Activated CD4-positive, alpha-beta T cell treated with anti-CD3 and anti-CD28 coated beads for 48 hours (primary cell): ENCODE data around the gene TMC7.
"Not testable (repeated sequence)": the region's sequence is repeated elsewhere in the genome, so short reads cannot be mapped to it uniquely, and the experiment has no call there.

ENCODE experiments used
- DNase-seq: peaks from one replicate; pipeline ENCODE4 v3.0.0-alpha.2; 2020

TMC7 gene

DNA sequence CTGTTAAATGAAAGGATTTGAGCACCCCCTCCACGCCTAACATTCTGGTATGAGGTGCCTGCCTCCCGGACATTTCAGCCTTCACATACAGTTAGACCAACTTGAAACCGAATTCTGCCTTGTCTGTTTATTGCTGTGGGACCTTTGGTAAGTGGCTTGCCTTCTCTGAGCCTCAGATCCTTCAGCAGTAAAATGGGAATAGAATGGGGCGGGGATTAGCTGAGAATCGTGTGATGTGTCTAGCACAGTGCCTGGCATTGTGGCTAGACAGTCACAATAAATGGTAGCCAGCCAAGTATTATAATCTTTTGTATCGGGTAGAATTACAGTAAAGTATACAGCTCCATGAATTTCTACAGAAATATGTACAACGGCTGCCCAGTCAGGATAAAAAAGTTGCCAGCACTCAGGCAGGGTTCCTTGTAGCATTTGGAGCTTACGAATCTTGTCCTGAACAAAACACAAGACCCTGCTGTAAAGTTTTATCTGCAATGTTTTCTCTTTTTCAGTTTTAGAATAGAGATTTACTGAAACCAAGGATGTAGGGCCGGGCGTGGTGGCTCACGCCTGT is 786 bp downstream of the TMC7 start:
- DNase-seq, result no peak

DNA sequence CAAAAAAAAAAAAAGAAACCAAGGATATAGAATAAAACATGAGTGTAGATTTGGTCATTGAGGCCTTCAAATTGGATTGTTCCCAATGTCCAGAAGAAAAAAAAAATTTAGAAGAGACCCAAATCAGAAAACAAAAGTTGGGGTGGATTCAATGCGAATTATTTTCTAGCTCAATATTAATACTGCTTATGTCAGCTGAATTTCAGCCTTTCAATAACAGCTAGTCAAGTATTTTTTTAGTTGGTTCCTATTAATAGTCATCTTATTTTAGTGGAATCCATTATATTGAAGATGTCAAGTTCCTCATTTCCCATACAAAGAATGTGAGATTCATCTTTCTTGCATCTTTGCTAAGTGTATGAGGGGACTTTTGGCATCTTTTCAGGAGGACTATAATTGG is 1.5 kb downstream of the TMC7 start:
- not testable (repeated sequence) for DNase-seq

DNA sequence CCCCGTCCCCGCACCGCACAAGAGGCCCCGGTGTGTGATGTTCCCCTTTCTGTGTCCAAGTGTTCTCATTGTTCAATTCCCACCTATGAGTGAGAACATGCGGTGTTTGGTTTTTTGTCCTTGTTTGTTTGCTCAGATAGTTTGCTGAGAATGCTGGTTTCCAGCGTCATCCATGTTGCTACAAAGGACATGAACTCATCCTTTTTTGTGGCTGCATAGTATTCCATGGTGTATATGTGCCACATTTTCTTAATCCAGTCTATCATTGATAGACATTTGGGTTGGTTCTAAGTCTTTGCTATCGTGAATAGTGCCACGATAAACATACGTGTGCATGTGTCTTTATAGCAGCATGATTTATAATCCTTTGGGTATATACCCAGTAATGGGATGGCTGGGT is 8.0 kb downstream of the TMC7 start:
- not testable (repeated sequence) for DNase-seq

DNA sequence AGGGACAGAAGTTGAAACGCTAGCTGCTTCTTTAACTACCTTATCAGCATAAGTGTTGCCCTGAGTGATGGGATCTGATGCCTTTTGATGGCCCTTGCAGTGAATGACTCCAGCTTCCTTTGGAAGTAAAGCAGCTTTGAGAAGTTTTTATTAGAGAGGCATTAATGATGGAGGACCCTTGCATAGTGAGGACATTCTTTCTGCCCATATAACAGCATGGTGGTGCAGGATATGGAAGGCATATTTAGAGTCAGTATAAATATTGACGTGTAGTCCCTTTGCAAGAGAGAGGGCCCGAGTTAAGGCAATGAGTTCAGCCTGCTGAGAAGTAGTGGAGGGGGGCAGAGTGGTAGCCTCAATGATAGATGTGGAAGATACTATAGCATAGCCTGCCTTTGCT is 9.8 kb downstream of the TMC7 start:
- DNase-seq, result not testable (repeated sequence)

- DNase-seq, result not testable (repeated sequence)
Measured at GRCh38 chr16:18994181-18994580, 10.4 kb downstream of the TMC7 start.

- DNase-seq, result not testable (repeated sequence)
Measured at GRCh38 chr16:18995406-18995805, 11.7 kb downstream of the TMC7 start.

- not testable (repeated sequence) for DNase-seq
Measured at GRCh38 chr16:18996536-18996935, 12.8 kb downstream of the TMC7 start.

DNA sequence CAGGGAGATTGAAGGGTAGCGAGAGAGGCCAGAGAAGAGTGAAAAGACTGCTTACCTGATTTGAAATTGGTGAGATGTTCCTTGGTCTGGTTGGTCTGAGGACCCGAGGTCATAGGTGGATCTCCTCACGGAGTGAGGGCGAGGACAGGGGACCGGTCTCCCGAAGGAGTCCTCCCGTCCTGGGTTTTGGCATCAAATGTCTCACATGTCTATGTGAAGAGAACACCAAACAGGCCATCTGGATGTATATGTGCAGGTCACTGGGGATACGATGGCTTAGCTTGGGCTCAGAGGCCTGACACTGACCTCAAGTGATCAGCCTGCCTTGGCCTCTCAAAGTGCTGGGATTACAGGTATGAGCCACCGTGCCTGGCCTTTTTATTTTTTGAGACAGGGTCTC is 13.3 kb downstream of the TMC7 start:
- not testable (repeated sequence) for DNase-seq

DNA sequence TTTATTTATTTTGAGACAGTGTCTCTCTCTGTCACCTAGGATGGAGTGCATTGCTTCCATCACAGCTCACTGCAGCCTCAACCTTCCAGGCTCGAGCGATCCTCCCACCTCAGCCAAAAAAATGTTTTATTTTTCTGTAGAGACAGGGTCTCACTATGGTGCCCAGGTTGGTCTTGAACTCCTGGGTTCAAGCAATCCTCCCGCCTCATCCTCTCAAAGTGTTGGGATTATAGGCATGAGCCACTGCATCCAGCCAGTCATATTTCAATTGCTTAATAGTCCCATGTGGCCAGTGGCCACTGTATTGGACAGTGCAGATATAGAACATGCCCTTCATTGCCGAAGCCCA is 15.3 kb downstream of the TMC7 start:
- no peak for DNase-seq

GRCh38 chr16:19001788-19002187 is 18.1 kb downstream of the TMC7 start:
- DNase-seq, result no peak

- DNase-seq, result no peak
Measured at GRCh38 chr16:19003935-19004334, 20.2 kb downstream of the TMC7 start.

- DNase-seq, result no peak
Measured at GRCh38 chr16:19005561-19006445, 22.1 kb downstream of the TMC7 start.

DNA sequence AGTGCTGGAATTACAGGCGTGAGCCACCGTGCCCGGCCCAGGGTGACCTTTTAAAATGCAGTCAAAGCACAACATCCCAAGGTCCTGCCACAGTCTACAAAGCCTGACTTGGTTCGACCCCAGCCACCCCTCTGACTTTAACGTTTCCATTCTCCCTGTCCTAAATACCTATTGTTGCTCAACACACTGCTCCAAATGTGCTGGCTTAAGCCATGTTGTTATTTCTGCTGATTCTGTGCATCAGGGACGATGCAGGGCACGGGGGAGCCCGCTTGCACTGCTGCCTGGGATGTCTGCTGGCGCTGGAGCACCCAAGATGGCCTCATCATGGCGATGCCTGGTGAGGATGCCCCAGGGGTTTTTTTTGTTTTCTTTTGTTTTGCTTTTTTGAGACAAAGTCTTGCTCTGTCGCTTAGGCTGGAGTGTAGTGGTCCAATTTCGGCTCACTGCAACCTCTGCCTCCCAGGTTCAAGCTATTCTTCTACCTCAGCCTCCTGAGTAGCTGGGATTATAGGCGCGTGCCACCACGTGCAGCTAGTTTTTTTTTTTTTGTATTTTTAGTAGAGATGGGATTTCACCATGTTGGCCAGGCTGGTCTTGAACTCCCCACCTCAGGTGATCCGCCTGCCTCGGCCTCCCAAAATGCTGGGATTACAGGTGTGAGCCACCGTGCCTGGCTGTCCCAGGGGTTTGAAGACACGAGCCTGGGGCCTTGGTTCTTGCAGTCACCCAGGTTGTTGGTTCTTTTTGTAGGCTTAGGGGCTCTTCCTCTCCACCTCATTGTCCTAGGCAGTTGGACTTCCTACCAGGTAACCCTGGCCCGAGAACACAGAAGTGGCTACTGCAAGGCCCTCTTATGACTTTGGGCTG is 22.9 kb downstream of the TMC7 start:
- DNase-seq, result no peak

DNA sequence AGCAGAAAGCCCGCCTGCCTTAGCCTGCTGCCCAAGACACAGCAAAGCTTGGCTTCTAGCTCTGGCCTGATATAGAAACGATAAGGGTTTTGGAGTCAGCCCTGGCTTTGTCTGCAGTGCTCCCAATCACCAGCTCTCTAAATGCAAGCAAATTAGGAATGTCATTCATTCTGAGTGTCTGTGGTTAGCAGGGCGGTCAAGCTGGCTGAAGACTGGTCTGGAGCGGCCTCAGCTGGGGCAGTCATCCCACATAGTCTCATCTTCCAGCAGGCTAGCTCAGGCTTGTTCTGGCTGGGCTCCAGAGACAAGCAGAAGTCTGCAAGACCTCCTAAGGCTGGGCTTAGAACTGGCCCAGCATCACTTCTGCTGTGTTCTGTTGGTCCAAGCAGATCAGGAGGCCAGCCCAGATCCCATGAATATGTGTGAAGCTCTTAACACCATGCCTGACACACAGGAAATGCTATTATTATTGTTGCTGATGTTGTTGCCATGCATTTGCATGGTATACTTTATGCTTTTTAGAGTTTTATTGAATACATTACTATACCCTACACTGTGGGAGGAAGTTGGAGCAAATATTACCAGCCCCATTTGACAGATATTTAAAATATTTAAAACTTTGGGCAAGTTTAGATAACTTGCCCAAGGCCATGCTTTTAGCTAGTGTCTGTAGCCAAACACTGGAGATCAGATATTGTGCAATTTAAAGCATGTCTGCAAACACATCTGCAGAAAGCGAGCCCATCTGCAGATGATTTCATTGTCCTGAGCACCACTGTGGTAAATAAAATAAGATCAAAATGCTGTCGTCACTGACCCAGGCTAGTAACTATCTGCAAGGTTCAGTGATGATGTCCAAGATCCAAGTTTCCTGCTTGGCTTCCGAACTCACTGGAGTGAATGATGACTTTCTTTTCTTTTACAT is 24.8 kb downstream of the TMC7 start:
- DNase-seq, result no peak

DNA sequence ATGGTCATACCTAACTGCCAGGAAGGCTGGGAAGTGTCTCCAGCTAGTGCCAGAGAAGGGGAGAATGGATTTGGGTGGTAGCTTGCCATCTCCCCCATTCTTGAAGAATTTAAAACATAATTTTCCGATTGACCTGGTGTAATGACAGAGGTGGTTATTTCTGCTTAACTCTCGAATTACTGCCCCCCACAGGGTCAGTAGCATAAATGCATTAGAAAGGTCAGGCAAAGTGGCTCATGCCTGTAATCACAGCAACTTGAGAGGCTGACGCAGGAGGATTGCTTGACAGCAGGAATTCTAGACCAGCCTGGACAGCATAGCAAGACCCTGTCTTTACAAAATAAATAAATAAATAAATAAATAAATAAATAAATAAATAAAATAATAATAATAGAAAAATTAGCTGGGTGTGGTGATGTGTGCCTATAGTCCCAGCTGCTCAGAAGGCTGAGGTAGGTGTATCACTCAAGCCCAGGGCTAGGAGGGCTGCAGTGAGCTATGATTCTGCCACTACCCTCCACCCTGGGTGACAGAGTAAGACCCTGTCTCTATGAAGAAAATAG is 27.5 kb downstream of the TMC7 start:
- no peak for DNase-seq

GRCh38 chr16:19014461-19014860 is 30.7 kb downstream of the TMC7 start:
- DNase-seq, result no peak

GRCh38 chr16:19017179-19017578 is 33.4 kb downstream of the TMC7 start:
- DNase-seq, result no peak

DNA sequence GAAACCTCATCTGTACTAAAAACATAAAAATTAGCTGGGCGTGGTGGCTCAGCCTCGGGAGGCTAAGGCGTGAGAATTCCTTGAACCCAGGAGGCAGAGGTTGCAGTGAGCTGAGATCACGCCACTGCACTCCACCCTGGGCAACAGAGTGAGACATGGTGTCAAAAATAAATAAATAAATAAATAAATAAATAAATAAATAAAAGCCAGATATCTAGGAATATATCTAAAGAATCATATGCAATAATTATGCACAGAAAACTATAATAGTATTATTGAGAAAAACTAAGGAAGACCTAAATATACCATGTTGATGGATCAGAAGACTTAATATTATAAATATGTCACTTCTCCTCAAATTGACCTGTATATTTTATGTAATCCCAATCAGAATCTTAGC is 37.0 kb downstream of the TMC7 start:
- no peak for DNase-seq

GRCh38 chr16:19021747-19022146 is 38.0 kb downstream of the TMC7 start:
- no peak for DNase-seq

DNA sequence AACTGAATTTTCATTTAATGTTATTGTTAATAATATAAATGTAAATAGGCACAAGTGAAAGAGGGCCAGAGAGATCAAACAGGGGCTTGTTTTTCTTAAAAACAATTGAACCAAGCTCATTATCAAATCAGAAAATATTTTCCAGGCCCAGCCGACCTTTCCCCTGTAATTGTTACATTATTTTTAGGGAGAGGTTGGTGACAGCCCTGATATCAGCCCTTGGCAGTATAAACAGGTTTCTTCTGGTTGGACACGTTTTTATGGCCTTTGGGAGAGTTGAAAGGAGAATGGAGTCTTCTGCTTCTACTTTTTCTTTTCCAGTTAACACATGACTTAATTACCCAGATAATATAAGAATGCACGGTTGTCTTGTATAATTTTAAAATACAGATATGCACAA is 43.7 kb downstream of the TMC7 start:
- DNase-seq, result no peak

DNA sequence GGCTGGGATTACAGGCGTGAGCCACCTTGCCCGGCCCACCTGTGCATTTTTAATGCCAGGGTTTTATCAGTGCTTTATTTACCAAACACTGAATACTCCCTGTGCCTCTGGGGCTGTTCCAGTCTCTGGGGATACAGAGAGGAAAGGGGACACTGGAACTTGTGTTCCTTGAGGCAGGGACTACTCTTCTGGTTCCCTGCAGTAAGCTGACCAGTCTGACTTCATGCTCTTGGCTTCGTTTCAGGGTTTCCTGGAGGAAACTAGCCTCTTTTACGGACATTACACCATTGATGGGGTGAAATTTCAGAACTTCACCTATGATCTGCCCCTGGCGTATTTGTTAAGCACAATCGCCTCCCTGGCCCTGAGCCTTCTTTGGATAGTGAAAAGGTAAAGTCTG is 46.2 kb downstream of the TMC7 start:
- no peak for DNase-seq

- no peak for DNase-seq
Measured at GRCh38 chr16:19031738-19032137, 48.0 kb downstream of the TMC7 start.
